Inferior parietal cortex (tissue), 1 donor: ENCODE data around the gene TBPL1.

Experiments
- DNase-seq: peaks from one replicate; pipeline ENCODE4 v3.0.0-alpha.2; 2016; ENCODE audit errors: extremely low spot score

TBPL1 gene

GRCh38 chr6:134007077-134007476 lies 54.1 kb downstream of the TBPL1 start:
- no peak for DNase-seq

GRCh38 chr6:134009876-134010275 lies 56.9 kb downstream of the TBPL1 start:
- DNase-seq, result no peak

- DNase-seq, result no peak
Measured at GRCh38 chr6:134010400-134010799, 57.4 kb downstream of the TBPL1 start.

GRCh38 chr6:134010974-134011373 lies 58.0 kb downstream of the TBPL1 start:
- no peak for DNase-seq

GRCh38 chr6:134014588-134015137 lies 61.6 kb downstream of the TBPL1 start:
- DNase-seq, result no peak

- DNase-seq, result no peak
Measured at GRCh38 chr6:134015719-134016557, 62.9 kb downstream of the TBPL1 start.

GRCh38 chr6:134016558-134016814 lies 63.5 kb downstream of the TBPL1 start:
- DNase-seq, result no peak

GRCh38 chr6:134020071-134020470 lies 67.0 kb downstream of the TBPL1 start:
- no peak for DNase-seq

- no peak for DNase-seq
Measured at GRCh38 chr6:134020543-134020942, 67.5 kb downstream of the TBPL1 start.

GRCh38 chr6:134020968-134021367 lies 67.9 kb downstream of the TBPL1 start:
- no peak for DNase-seq

GRCh38 chr6:134021396-134022122 lies 68.5 kb downstream of the TBPL1 start:
- DNase-seq, result no peak

GRCh38 chr6:134022650-134023049 lies 69.6 kb downstream of the TBPL1 start:
- DNase-seq, result no peak

- no peak for DNase-seq
Measured at GRCh38 chr6:134026597-134026996, 73.6 kb downstream of the TBPL1 start.

- DNase-seq, result no peak
Measured at GRCh38 chr6:134028438-134028837, 75.4 kb downstream of the TBPL1 start.

- no peak for DNase-seq
Measured at GRCh38 chr6:134029495-134030455, 76.8 kb downstream of the TBPL1 start.

- no peak for DNase-seq
Measured at GRCh38 chr6:134031696-134032255, 78.8 kb downstream of the TBPL1 start.

- no peak for DNase-seq
Measured at GRCh38 chr6:134034478-134034877, 81.5 kb downstream of the TBPL1 start.

- no peak for DNase-seq
Measured at GRCh38 chr6:134034961-134035822, 82.2 kb downstream of the TBPL1 start.

- DNase-seq, result no peak
Measured at GRCh38 chr6:134035823-134036296, 82.8 kb downstream of the TBPL1 start.

GRCh38 chr6:134039116-134039515 lies 86.1 kb downstream of the TBPL1 start:
- no peak for DNase-seq
